ENCODE measurements around the gene WAS.
A peak's percentile ranks its signal among the peaks of the same experiment; 100 is the strongest.
"Not testable (repeated sequence)": the region's sequence is repeated elsewhere in the genome, so short reads cannot be mapped to it uniquely, and the experiment has no call there.

Gene WAS

DNA sequence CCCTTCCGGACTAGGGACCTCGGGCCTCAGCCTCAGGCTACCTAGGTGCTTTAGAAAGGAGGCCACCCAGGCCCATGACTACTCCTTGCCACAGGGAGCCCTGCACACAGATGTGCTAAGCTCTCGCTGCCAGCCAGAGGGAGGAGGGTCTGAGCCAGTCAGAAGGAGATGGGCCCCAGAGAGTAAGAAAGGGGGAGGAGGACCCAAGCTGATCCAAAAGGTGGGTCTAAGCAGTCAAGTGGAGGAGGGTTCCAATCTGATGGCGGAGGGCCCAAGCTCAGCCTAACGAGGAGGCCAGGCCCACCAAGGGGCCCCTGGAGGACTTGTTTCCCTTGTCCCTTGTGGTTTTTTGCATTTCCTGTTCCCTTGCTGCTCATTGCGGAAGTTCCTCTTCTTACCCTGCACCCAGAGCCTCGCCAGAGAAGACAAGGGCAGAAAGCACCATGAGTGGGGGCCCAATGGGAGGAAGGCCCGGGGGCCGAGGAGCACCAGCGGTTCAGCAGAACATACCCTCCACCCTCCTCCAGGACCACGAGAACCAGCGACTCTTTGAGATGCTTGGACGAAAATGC, at the start of gene WAS:
Gene WAS, plus strand, starts transcription at position 389 of the 572 bp plus-strand sequence. Its CDS starts 55 bp downstream, at position 444.
- TF ChIP-seq, protein P1, sequence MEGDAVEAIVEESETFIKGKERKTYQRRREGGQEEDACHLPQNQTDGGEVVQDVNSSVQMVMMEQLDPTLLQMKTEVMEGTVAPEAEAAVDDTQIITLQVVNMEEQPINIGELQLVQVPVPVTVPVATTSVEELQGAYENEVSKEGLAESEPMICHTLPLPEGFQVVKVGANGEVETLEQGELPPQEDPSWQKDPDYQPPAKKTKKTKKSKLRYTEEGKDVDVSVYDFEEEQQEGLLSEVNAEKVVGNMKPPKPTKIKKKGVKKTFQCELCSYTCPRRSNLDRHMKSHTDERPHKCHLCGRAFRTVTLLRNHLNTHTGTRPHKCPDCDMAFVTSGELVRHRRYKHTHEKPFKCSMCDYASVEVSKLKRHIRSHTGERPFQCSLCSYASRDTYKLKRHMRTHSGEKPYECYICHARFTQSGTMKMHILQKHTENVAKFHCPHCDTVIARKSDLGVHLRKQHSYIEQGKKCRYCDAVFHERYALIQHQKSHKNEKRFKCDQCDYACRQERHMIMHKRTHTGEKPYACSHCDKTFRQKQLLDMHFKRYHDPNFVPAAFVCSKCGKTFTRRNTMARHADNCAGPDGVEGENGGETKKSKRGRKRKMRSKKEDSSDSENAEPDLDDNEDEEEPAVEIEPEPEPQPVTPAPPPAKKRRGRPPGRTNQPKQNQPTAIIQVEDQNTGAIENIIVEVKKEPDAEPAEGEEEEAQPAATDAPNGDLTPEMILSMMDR (conservative IDR thresholded peaks at IDR 0.05; ENCODE audit: low read length) = no peak
- no peak within 1 kb of the TSS for H3K4me3 ChIP-seq (ENCODE audit: low read length)
- no peak for DNase-seq (ENCODE audit: low read depth)

DNA sequence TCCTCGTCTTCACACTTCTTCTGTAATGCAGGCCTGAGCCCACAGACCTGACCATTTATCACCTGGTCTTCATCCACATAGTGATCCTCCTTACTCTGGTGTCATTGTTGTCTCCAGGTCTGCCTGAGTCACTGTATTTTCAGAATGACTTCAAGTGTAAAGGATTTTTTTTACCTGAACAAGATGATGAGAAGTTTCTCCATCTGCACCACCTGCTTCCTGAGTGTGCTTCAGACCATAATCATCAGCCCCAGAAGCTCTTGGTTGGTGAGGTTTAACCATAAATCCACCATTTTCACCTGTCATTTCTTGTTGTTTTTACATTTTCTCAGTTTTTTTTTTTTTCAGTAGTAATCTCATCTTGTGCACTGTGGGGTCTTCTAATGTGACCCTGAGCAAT, 47.3 kb upstream of the WAS start:
- DNase-seq (ENCODE audit: low read depth) = no peak
- H3K4me3 ChIP-seq (ENCODE audit: low read length) = no peak overlapping the region
- TF ChIP-seq, protein P1 (conservative IDR thresholded peaks at IDR 0.05; ENCODE audit: low read length) = no peak

DNA sequence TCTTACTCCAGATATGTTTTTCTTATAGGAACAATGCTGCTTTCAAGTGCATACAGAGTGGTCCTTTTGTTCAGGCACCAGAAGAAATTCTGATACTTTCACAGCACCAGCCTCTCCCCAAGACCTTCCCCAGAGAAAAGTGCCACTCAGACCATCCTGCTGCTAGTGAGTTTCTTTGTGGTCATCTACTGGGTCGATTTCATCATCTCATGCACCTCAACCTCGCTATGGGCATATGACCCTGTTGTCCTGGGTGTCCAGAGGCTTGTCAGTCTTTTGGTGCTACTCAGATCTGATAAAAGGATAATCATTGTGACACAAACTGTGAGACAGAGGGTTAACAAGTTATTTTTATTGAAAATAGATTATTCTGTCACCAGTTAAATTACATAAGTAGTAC, 46.8 kb upstream of the WAS start:
- DNase-seq (ENCODE audit: low read depth) = no peak
- no peak overlapping the region for H3K4me3 ChIP-seq (ENCODE audit: low read length)
- TF ChIP-seq, protein P1 (conservative IDR thresholded peaks at IDR 0.05; ENCODE audit: low read length) = no peak

DNA sequence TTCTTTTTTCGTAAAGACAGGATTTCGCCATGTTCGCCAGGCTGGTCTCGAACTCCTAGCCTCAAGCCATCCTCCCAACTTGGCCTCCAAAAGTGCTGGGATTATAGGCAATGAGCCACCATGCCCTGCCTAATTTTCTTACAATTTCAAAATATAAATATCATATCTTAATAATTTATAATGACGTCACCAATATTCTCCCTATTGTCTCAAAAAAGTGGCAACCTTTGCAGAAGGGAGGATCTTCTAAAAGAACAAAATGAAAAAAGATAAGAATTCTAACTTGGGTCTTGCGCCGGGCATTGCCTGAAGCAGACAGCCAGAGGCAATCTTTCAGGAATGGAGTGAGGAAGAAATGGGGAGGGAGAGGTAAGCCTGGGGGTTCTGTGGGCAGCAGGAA, 37.9 kb upstream of the WAS start:
- TF ChIP-seq, protein P1 (conservative IDR thresholded peaks at IDR 0.05; ENCODE audit: low read length) = no peak
- DNase-seq (ENCODE audit: low read depth) = no peak
- no peak overlapping the region for H3K4me3 ChIP-seq (ENCODE audit: low read length)

DNA sequence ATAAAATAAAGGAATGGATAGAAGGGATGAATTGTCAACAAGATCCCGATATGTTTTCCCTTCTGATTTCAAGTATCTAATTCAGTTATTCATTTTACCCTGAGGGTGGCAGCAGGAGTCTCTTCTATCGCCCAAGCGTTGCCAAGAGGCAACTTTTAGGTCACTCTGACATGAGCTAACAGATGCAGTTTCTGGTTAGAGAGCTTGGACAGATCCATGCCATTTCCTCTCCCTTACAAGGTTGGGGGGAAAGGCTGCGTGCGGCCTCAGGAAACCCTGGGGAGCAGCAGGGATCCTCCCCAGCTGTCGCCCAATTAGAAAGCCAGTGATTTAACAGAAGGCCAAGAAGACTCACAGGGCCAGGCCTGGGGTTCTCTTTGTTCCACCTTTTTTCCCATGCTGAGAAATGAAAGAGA, 35.3 kb upstream of the WAS start:
- H3K4me3 ChIP-seq (ENCODE audit: low read length) = no peak overlapping the region
- DNase-seq (ENCODE audit: low read depth) = peak; percentile 65
- TF ChIP-seq, protein P1 (conservative IDR thresholded peaks at IDR 0.05; ENCODE audit: low read length) = peak; percentile 48

DNA sequence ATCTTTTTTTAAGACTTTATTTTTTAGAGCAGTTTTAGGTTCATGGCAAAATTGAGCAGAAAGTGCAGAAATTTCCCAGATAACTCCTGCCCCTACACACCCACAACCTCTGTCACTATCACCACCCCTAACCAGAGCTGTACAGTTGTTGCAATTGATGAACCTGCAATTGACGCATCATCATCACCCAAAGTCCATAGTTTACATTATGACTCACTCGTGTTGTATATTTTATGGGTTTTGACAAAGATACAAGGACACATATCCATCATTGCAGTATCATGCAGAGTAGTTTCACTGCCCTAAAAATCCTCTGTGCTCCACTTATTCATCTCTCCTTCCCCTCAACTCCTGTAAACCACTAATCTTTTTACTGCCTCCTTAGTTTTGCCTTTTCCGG, 34.5 kb upstream of the WAS start:
- TF ChIP-seq, protein P1 (conservative IDR thresholded peaks at IDR 0.05; ENCODE audit: low read length) = no peak
- no peak overlapping the region for H3K4me3 ChIP-seq (ENCODE audit: low read length)
- DNase-seq (ENCODE audit: low read depth) = no peak

DNA sequence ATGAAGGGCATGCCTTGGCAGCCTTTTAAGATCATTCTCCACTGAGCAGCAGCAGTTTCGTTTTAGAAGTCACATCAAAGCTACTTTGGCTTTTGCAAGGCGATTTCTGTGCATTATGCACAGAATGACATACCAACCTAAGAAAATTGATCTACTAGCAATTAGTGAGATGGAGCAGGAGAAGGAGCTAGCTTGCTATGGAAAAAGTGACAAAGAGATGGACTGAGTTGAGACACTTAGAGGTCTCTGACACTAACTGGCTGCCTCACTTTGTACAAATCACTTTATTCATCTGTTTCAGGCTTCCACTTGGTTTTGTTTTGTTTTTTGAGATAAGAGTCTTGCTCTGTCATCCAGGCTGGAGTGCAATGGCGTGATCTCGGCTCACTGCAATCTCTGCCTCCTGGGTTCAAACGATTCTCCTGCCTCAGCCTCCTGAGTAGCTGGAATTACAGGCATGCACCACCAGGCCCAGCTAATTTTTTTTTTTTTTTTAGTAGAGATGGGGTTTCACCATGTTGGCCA, 31.5 kb upstream of the WAS start:
- DNase-seq (ENCODE audit: low read depth); H3K4me3 ChIP-seq (ENCODE audit: low read length): not testable (repeated sequence)

DNA sequence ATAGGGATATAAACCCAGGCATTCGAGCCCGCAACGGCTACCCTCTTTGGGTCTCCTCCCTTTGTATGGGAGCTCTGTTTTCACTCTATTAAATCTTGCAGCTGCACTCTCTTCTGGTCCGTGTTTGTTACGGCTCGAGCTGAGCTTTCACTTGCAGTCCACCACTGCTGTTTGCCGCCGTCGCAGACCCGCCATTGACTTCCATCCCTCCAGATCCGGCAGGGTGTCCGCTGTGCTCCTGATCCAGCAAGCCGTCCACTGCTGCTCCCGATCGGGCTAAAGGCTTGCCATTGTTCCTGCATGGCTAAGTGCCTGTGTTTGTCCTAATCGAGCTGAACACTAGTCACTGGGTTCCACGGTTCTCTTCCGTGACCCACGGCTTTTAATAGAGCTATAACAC, 28.9 kb upstream of the WAS start:
- H3K4me3 ChIP-seq (ENCODE audit: low read length); DNase-seq (ENCODE audit: low read depth): not testable (repeated sequence)

DNA sequence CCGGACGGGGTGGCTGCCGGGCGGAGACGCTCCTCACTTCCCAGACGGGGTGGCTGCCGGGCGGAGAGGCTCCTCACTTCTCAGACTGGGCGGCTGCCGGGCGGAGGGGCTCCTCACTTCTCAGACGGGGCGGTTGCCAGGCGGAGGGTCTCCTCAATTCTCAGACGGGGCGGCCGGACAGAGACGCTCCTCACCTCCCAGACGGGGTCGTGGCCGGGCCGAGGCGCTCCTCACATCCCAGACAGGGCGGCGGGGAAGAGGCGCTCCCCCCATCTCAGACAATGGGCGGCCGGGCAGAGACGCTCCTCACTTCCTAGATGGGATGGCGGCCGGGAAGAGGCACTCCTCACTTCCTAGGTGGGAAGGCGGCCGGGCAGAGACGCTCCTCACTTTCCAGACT, 23.9 kb upstream of the WAS start:
- DNase-seq (ENCODE audit: low read depth); H3K4me3 ChIP-seq (ENCODE audit: low read length): not testable (repeated sequence)

Measured in AG10803 (cell line).